ENCODE data around the gene AMOT.

DNA sequence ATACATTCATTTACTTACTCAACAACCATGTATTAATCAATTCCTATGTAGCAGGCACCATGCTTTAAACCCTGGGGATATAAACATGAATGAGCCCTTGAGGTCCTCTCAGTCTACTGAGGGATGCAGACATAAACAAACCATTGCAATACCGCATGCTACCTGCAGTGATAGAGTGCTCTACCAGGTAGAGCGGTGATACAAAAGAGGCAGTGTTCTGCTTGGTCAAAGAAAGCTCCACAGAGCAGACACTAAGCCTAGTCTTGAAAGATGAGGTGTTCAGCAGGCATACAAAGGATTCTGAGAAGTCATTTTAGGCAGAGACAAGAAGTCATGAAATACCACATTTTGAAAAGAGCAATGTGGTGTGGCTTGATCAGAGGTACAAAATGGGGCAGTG is 26.9 kb upstream of the AMOT start:
- TF ChIP-seq, protein P1, sequence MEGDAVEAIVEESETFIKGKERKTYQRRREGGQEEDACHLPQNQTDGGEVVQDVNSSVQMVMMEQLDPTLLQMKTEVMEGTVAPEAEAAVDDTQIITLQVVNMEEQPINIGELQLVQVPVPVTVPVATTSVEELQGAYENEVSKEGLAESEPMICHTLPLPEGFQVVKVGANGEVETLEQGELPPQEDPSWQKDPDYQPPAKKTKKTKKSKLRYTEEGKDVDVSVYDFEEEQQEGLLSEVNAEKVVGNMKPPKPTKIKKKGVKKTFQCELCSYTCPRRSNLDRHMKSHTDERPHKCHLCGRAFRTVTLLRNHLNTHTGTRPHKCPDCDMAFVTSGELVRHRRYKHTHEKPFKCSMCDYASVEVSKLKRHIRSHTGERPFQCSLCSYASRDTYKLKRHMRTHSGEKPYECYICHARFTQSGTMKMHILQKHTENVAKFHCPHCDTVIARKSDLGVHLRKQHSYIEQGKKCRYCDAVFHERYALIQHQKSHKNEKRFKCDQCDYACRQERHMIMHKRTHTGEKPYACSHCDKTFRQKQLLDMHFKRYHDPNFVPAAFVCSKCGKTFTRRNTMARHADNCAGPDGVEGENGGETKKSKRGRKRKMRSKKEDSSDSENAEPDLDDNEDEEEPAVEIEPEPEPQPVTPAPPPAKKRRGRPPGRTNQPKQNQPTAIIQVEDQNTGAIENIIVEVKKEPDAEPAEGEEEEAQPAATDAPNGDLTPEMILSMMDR (IDR thresholded peaks at IDR 0.05; ENCODE audit: insufficient read depth, low read depth, low read length) = no peak
- TF ChIP-seq EZH2 (IDR thresholded peaks at IDR 0.05; ENCODE audit: insufficient read depth, low read length) = no peak

Data from astrocyte (in vitro differentiated cells and primary cell).